ENCODE results near the gene ANGPTL1. TPM values are rescaled to one million over a fixed set of nuclear protein-coding genes. Genes with fewer than 3 reads are reported as not detected.

ANGPTL1 gene
- total and polyA plus RNA-seq, 2 experiments from 2014 or later: 0.58 TPM; not detected in 1

DNA sequence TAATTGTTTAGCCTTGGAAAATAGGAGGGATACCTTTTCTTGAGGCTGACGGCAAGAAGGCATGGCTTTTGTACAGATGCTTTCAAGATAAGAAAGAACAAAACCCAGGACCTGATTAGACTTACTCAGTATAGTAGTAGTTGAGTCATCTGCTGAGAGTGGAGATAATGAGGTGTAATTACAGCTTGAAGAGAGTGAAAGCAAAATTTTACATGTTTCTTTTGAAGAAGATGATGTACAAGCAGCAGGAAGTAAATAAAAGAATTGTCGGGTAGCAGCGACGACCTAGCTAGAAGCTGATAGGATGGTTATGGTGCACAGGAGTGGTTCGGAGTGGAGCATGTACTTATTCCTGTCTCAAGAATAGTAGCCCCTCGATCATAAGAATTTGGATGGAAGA, 6.6 kb downstream of the ANGPTL1 start (continued):
- TF ChIP-seq, protein P1, sequence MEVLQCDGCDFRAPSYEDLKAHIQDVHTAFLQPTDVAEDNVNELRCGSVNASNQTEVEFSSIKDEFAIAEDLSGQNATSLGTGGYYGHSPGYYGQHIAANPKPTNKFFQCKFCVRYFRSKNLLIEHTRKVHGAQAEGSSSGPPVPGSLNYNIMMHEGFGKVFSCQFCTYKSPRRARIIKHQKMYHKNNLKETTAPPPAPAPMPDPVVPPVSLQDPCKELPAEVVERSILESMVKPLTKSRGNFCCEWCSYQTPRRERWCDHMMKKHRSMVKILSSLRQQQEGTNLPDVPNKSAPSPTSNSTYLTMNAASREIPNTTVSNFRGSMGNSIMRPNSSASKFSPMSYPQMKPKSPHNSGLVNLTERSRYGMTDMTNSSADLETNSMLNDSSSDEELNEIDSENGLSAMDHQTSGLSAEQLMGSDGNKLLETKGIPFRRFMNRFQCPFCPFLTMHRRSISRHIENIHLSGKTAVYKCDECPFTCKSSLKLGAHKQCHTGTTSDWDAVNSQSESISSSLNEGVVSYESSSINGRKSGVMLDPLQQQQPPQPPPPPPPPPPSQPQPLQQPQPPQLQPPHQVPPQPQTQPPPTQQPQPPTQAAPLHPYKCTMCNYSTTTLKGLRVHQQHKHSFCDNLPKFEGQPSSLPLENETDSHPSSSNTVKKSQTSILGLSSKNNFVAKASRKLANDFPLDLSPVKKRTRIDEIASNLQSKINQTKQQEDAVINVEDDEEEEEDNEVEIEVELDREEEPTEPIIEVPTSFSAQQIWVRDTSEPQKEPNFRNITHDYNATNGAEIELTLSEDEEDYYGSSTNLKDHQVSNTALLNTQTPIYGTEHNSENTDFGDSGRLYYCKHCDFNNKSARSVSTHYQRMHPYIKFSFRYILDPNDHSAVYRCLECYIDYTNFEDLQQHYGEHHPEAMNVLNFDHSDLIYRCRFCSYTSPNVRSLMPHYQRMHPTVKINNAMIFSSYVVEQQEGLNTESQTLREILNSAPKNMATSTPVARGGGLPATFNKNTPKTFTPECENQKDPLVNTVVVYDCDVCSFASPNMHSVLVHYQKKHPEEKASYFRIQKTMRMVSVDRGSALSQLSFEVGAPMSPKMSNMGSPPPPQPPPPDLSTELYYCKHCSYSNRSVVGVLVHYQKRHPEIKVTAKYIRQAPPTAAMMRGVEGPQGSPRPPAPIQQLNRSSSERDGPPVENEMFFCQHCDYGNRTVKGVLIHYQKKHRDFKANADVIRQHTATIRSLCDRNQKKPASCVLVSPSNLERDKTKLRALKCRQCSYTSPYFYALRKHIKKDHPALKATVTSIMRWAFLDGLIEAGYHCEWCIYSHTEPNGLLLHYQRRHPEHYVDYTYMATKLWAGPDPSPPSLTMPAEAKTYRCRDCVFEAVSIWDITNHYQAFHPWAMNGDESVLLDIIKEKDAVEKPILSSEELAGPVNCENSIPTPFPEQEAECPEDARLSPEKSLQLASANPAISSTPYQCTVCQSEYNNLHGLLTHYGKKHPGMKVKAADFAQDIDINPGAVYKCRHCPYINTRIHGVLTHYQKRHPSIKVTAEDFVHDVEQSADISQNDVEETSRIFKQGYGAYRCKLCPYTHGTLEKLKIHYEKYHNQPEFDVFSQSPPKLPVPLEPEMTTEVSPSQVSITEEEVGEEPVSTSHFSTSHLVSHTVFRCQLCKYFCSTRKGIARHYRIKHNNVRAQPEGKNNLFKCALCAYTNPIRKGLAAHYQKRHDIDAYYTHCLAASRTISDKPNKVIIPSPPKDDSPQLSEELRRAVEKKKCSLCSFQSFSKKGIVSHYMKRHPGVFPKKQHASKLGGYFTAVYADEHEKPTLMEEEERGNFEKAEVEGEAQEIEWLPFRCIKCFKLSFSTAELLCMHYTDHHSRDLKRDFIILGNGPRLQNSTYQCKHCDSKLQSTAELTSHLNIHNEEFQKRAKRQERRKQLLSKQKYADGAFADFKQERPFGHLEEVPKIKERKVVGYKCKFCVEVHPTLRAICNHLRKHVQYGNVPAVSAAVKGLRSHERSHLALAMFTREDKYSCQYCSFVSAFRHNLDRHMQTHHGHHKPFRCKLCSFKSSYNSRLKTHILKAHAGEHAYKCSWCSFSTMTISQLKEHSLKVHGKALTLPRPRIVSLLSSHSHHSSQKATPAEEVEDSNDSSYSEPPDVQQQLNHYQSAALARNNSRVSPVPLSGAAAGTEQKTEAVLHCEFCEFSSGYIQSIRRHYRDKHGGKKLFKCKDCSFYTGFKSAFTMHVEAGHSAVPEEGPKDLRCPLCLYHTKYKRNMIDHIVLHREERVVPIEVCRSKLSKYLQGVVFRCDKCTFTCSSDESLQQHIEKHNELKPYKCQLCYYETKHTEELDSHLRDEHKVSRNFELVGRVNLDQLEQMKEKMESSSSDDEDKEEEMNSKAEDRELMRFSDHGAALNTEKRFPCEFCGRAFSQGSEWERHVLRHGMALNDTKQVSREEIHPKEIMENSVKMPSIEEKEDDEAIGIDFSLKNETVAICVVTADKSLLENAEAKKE (CRISPR knock-in tag; IDR thresholded peaks at IDR 0.05): no peak
- TF ChIP-seq, protein P2, sequence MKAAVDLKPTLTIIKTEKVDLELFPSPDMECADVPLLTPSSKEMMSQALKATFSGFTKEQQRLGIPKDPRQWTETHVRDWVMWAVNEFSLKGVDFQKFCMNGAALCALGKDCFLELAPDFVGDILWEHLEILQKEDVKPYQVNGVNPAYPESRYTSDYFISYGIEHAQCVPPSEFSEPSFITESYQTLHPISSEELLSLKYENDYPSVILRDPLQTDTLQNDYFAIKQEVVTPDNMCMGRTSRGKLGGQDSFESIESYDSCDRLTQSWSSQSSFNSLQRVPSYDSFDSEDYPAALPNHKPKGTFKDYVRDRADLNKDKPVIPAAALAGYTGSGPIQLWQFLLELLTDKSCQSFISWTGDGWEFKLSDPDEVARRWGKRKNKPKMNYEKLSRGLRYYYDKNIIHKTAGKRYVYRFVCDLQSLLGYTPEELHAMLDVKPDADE (IDR thresholded peaks at IDR 0.05): no peak

DNA sequence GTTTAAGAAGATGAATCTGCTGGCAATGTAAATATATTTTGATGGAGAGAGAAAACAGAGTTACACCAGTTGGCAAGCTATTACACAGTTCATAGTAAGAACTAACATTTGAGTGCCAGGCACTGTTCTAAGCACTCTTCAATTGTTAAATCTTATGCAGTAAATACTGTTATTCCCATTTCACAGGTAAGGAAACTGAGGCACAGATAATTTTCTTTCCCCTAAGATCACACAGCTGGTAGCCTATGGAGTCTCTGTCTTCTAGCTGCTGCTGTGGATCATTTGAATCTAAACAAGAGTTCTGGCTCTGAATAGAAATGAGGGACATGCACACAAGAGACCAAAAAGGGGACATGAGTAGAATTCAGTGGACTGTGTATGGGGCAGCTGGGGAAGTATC, 8.0 kb downstream of the ANGPTL1 start:
- no peaks in the 10 kb centered on the region for H3K9me2 ChIP-seq (ENCODE audit: insufficient read depth)
- H3K27ac ChIP-seq (ENCODE audit: low read depth): no peak overlapping the region
- Mint-ChIP-seq H3K4me3 (no peak overlapping the region), H3K27ac (no peak overlapping the region), H3K4me1 (peaks cover 9% of the 10 kb centered on the region; the same call in 2 of the 3 replicates), H3K27me3 (ENCODE audit: insufficient read depth, low read depth, poor library complexity) (peaks cover 1% of the 10 kb centered on the region), H3K9me3 (no peaks in the 10 kb centered on the region), H3K36me3 (ENCODE audit: low read depth) (no peaks in the 10 kb centered on the region)
- no peaks in the 10 kb centered on the region for H3K36me3 ChIP-seq (ENCODE audit: insufficient read depth)
- ATAC-seq (no peak), DNase-seq (ENCODE audit: low spot score) (no peak)
- H3K4me3 ChIP-seq: no peak overlapping the region
- H4K20me1 ChIP-seq (replicated peaks; ENCODE audit: insufficient read depth): no peaks in the 10 kb centered on the region
- no peak overlapping the region for H3K4me2 ChIP-seq
- no peaks in the 10 kb centered on the region for H3K4me1 ChIP-seq (ENCODE audit: insufficient read depth)
- no peaks in the 10 kb centered on the region for H3K27me3 ChIP-seq (ENCODE audit: insufficient read depth)
- H2AFZ ChIP-seq: no peak overlapping the region
- no peaks in the 10 kb centered on the region for H3F3A ChIP-seq (replicated peaks; ENCODE audit: low read depth)
- H3K79me2 ChIP-seq (replicated peaks; ENCODE audit: insufficient read depth): no peaks in the 10 kb centered on the region
- no peak for TF ChIP-seq ZNF331 (CRISPR knock-in tag; IDR thresholded peaks at IDR 0.05; ENCODE audit: low read depth)
- TF ChIP-seq NANOG (IDR thresholded peaks at IDR 0.05; ENCODE audit: borderline replicate concordance): no peak
- no peak for TF ChIP-seq EZH2 (IDR thresholded peaks at IDR 0.05; ENCODE audit: low read depth, unreplicated experiment)
- TF ChIP-seq, protein P1 (CRISPR knock-in tag; IDR thresholded peaks at IDR 0.05): no peak
- no peak for TF ChIP-seq EZH2phosphoT487 (IDR thresholded peaks at IDR 0.05; ENCODE audit: unreplicated experiment)
- TF ChIP-seq POLR2AphosphoS5 (IDR thresholded peaks at IDR 0.05; ENCODE audit: low read depth): no peak
- no peak for TF ChIP-seq JUNB (IDR thresholded peaks at IDR 0.05; ENCODE audit: unreplicated experiment)

All from GM23338 (cell line).